Activated CD4-positive, alpha-beta T cell treated with anti-CD3 and anti-CD28 coated beads, Interleukin-2, Interleukin-4, amounts not matched to agents 100 ng/mL and 50 ng/mL, durations not matched to agents 16 hours and 8 hours (primary cell): ENCODE data around the gene OR6X1.

Experiments
- DNase-seq: peaks from one replicate; pipeline ENCODE4 v3.0.0-alpha.2; 2020; ENCODE audit warnings: low spot score

OR6X1 gene

DNA sequence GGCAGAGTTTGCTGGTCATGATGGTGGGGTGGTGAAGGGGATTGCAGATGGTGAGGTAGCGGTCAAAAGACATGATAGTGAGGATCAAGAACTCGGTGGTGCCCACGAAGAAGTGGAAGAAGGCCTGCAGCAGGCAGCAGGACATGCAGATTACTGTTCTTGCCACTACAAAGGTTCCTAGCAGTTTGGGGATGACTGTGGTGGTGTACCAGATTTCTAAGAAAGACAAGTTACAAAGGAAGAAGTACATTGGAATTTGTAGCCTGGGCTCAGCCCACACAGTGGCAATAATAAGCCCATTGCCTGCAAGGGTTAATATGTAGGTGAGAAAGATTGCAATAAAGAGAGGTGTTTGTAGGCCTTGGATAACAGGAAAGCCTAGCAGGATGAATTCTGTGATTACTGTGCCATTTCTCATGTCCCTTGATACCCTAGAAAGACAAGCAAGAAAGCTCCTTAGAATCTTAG lies at the start of gene OR6X1:
Gene OR6X1 (minus strand): TSS at position 418 of the 468 bp plus-strand sequence. CDS start 0 bp downstream, at position 418.
- DNase-seq = no peak

DNA sequence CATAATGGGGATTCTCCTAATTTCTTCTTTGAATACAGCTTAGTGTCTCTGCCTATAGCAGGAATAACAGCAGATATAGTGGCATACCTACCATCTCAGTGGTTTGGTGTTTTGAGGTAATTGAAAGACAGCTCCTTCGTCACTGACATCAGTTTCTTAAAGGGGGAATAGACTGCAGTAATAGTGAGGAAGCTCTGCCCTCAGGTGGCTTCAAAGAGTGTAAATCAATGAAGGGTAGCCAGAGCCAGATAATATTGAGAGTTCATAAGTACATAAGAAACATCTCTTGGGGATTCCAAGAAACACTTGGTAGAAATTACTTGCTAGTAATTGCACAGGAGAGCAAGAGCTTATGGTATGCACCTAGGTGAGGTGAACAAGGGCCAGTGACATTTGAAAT lies 47.4 kb upstream of the OR6X1 start:
- no peak for DNase-seq

- DNase-seq = no peak
Measured at GRCh38 chr11:123800036-123800435, 45.7 kb upstream of the OR6X1 start.

DNA sequence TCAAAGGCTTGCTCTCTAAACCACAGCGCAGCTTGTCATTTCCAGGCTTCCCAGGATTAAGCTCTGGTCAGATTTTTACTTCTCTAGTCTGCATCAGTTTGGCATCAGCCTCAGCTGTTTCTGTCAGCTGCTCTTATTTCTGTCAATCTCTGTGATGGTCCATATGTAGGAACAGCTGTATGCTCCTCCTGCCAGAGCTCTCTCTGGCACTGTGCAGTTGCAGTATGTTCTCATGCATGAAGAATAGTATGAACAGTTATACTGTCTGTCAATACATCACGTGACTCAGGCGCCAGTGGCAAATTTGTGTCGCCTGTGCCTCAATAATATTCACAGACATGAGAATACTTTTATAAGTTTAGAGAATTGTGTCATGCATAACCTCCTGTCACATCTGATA lies 45.1 kb upstream of the OR6X1 start:
- no peak for DNase-seq

DNA sequence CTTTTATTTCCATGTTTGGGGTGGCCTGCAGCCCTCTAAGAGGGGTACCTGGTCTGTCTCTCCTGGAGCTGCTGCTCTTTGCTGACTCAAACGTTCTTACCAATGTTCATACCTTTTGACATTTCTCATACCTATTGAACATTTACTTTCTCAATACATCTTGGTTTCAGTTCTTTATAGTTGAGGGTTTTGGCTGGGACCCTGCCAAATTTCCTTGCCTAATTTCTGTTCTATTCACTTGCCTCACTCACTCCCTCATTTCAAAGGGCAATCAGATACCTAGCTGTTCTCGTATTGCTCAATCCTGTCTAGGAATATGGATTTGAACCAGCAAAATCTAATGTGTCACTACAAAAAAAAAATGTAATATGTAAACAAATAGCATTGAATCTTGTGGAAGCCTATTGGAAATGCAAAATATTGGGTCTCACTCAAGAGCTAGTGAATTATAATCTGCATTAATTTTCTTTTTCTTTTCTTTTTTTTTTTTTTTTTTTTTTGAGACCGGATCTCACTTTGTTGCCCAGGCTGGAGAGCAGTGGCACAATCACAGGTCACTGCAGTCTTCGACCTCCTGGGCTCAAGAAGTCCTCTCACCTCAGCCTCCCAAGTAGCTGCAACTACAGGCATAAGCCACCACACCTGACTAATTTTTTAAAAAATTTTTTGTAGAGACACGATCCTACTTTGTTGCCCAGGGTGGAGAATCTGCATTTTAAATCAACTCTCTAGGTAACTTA lies 44.4 kb upstream of the OR6X1 start:
- DNase-seq = no peak

DNA sequence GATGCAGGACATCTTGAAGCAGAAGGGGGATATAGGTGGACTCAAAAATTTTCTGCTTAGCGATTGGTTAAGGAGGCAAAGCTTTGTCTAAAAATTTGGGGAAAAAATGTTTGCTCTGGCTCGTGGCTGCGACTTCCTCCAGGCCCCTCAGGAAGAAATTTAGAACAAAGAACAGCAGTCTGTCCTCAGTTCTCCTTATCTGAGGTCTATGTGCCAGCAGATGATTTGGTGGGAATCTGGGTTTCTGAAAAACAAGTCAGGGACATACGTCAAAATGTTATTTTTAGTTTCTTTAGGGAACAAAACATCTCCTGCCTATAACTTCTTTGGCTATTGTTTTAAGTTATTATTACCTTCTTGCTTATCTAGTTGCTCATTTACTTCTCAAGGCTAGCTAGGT lies 43.8 kb upstream of the OR6X1 start:
- no peak for DNase-seq

DNA sequence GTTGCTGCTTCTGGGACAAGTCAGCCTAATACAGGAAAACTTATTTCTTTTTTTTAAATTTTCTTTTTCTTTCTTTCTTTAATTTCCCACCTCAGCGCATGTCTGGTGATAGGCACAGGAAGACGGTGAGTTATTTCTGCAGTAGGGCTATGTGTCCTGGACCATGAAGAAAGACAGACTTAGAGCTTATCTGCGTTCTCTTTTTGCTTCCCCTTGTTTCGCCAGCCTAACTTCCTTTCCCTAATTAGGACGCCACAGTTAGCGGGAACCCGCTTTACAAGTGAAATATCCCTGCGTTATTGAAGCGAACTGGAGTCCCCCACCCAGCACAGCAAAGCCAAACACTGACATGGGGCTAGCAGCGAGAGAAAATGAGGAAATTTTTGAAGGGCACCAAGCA lies 43.2 kb upstream of the OR6X1 start:
- no peak for DNase-seq

DNA sequence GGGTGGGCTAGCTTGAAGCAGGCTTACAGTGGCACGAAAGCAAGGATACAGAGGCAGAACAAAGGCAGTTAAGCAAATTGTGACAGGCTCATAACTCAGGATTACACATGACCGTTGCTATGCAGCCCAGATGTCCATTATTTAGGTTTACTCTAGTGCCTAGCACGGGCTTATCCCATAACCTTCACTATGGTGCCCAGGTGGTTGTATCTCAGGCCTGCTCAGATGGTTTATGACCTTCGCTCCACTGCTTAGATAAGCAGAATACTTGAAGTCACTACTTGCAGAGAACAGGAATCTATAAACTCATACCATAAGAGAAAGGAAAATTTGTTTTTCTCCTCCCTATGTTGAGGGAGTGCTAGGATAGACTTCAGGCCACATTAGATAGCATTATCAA lies 42.8 kb upstream of the OR6X1 start:
- DNase-seq = no peak

DNA sequence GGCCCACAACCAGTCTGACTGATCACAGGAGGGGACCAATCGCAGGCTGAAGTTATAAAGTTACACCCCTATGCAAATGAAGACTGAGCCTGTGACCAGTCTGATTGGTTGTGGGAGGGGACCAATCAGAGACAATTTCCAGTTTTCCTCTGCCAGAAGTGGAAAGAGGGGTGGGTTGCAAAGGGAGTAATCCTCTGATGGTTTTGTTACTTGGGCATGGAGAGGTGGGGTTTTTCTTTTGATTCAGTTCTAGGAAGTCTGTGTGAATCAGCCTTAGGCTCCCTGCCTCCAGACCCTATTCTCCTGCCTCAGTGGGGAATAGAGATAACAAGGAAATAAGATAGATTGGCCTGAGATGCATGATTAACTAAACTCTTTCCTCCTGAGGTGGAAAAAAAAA lies 41.9 kb upstream of the OR6X1 start:
- DNase-seq = no peak

GRCh38 chr11:123783536-123783935 lies 29.2 kb upstream of the OR6X1 start:
- no peak for DNase-seq

- no peak for DNase-seq
Measured at GRCh38 chr11:123778511-123778910, 24.2 kb upstream of the OR6X1 start.

- no peak for DNase-seq
Measured at GRCh38 chr11:123775715-123776549, 21.6 kb upstream of the OR6X1 start.

GRCh38 chr11:123775289-123775688 lies 21.0 kb upstream of the OR6X1 start:
- no peak for DNase-seq

DNA sequence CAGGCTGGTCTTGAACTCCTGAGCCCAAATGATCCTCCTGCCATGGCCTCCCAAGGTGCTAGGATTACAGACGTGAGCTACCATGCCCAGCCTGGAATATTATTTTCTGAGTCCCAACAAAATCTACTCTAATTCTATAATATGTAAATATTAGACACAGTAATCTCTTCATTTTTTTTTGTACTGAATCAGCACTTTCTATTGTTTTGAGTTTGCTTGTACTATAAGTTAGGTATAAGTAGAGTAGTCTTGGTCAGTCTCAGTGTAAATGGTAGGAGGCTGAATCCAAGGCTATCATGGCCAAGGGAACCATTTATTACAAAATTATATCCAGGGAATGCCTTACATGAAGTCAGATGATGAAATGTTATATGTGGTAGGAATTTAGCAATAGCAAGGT lies 19.6 kb upstream of the OR6X1 start:
- DNase-seq = no peak

DNA sequence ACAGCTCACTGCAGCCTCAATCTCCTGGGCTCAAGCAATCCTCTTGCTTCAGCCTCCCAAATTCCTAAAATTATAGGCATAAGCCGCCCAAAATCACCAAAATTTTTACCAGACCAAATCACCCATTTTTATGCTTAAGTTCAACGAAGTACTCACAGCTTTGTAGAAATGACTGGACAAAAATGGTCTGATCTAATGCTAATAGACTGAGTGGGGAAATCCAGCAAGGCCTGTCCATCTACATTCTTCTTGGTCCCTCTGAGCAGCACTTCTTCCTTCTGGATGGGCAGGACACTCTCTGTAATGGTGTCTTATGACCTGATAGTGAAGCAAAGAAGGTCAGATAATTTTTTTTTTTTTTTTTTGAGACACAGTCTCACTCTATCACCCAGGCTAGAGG lies 18.7 kb upstream of the OR6X1 start:
- DNase-seq = no peak

DNA sequence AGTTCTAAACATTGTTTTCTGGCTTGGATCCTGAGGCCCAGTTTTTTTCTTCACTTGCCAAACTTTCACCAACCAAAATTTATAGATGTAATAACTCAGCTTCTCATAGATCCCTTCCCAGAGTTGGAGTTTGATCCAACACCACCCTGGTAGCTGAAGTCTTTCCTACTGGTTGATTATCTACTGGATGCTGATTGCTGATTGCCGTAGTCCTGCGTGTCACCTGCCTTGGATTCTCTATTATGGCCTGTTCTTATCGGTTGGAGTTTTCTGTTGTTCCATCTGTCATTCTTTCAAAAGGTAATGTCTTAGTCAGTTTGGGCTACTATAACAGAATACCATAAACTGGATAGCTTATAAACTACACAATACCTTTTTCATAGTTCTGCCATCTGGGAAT lies 17.3 kb upstream of the OR6X1 start:
- DNase-seq = no peak

- no peak for DNase-seq
Measured at GRCh38 chr11:123770712-123771111, 16.4 kb upstream of the OR6X1 start.

DNA sequence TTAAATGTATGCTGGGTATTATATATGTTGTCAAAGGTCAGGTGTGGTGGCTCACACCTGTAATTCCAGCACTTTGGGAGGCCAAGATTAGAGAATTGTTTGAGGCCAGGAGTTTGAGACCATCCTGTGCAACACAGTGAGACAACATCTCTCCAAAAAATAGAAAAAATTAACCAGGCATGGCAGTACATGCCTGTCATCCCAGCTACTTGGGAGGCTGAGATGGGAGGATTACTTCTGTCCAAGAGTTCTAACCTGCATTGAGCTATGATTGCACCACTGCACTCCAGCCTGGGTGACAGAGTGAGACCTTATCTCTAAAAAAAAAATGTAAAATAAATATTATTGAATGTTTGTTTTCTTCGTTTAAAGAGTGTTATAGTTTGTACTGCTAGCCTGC lies 11.3 kb upstream of the OR6X1 start:
- no peak for DNase-seq

- DNase-seq = no peak
Measured at GRCh38 chr11:123762422-123762821, 8.1 kb upstream of the OR6X1 start.

- DNase-seq = peak; percentile 58
Measured at GRCh38 chr11:123760894-123761293, 6.6 kb upstream of the OR6X1 start.

DNA sequence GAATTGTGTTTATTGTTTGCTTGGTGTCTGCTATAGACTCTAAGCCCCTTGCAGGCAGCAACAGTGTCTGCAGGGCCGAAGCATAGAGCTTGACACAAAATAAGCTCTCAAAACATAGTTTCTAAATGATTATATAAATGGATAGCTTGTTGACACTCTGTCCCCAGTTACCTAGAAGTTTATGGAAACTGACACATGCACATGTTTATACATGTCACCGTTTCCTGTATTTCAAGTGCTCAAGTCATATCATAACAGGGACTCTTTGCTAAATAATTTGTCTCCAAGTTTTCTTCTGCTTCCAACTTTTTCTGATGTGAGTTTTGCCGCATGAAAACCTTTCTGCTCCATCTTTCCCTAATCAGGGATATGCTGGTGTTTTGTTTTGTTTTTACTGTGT lies 3.7 kb upstream of the OR6X1 start:
- DNase-seq = no peak

DNA sequence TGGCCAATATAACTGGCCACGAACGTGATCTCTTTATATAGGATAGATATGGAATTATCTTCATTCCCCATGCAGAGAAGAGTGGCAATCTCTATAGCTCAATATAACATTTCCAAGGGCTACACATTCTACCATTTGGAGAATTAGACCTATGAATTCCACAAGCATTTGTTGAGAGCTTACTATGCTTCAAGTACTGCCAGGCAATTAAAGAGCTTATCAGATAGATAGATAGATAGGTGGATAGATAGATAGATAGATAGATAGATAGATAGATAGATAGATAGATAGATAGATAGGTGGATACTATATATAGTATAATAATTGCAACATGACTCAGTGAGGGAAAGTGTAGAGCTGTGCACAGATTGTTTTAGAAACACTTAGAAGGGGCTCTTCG lies 1.5 kb upstream of the OR6X1 start:
- no peak for DNase-seq

- no peak for DNase-seq
Measured at GRCh38 chr11:123755344-123755743, 1.0 kb upstream of the OR6X1 start.
